SJSA1 (cell line): ENCODE results near the gene PRSS56. TPM values are rescaled to one million over a fixed set of nuclear protein-coding genes. Genes with fewer than 3 reads are reported as not detected.
"Not testable (repeated sequence)": the region's sequence is repeated elsewhere in the genome, so short reads cannot be mapped to it uniquely, and the experiment has no call there.

Experiments
- DNase-seq, 2 experiments: peaks; one replicate each; pipeline ENCODE4 v3.0.0-alpha.2; 2015 to 2020; ENCODE audit warnings: low spot score in 2 of 2, low read depth in 1 of 2
- H3K27ac ChIP-seq: fragments of 250-450 bp; sonication (Bioruptor Pico); 2 replicates; pipeline ENCODE4 v1.5.1; 2020; ENCODE audit warnings: mild to moderate bottlenecking, moderate library complexity
- H3K27me3 ChIP-seq: fragments of 250-450 bp; sonication (Bioruptor Pico); replicated peaks from 2 replicates; pipeline ENCODE4 v1.5.1; 2020; ENCODE audit warnings: mild to moderate bottlenecking, moderate library complexity
- H3K36me3 ChIP-seq: fragments of 250-450 bp; sonication (Bioruptor Pico); 2 replicates; pipeline ENCODE4 v1.5.1; 2020; ENCODE audit warnings: mild to moderate bottlenecking
- H3K4me1 ChIP-seq: fragments of 250-450 bp; sonication (Bioruptor Pico); replicated peaks from 2 replicates; pipeline ENCODE4 v1.6.1; 2021; ENCODE audit warnings: mild to moderate bottlenecking
- H3K4me3 ChIP-seq: fragments of 250-450 bp; sonication (Bioruptor Pico); 2 replicates; pipeline ENCODE4 v1.5.1; 2020; ENCODE audit warnings: mild to moderate bottlenecking
- H3K9me3 ChIP-seq: fragments of 250-450 bp; sonication (Bioruptor Pico); replicated peaks from 2 replicates; pipeline ENCODE4 v1.5.1; 2020; ENCODE audit warnings: mild to moderate bottlenecking
- total RNA-seq: library from RNA; depleted of rRNA; stranded (reverse); fragments of >200 nt; shearing (Covaris generic); gene quantifications from 2 replicates; pipeline ENCODE4 v1.2.3, GENCODE V29; 2014

PRSS56 gene
- total RNA-seq, 1 experiment from 2014 or later, result not detected

DNA sequence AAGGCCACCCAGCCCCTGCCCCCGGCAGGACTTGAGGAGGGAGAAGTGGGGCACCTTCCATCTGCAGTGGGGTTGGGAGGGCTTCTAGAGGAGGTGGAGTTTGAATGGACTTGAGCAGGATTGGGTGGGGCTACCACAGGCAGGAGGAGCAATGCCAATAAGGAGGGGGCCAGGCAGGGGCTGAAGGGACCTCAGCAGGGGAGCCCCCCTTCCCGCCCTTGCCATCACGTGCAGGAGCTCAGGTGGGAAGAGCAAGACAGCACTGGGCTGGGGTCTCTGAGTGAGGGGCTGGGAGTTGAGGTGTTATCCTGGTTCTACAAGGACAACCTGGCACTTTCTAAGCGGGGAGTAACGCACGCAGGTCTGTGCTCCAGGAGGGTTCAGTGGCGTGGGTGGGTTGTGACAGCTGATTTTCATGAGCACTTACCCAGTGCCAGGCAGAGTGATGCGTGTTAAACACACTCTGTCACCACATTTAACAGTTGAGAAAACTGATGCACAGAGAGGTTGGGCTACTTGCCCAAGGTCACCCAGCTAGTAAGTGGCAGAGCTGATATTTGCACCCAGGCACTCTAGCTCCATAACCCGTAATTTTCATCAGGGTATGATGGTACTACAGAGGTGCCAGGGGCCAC lies 10.6 kb downstream of the PRSS56 start:
- no peak overlapping the region for H3K4me3 ChIP-seq
- no peaks in the 10 kb centered on the region for H3K36me3 ChIP-seq
- H3K9me3 ChIP-seq, result no peaks in the 10 kb centered on the region; the same call in 1 of the 2 replicates
- H3K4me1 ChIP-seq, result no peaks in the 10 kb centered on the region
- peaks cover 7% of the 10 kb centered on the region; the same call in 1 of the 2 replicates for H3K27me3 ChIP-seq
- no peak for DNase-seq
- H3K27ac ChIP-seq, result no peak overlapping the region

DNA sequence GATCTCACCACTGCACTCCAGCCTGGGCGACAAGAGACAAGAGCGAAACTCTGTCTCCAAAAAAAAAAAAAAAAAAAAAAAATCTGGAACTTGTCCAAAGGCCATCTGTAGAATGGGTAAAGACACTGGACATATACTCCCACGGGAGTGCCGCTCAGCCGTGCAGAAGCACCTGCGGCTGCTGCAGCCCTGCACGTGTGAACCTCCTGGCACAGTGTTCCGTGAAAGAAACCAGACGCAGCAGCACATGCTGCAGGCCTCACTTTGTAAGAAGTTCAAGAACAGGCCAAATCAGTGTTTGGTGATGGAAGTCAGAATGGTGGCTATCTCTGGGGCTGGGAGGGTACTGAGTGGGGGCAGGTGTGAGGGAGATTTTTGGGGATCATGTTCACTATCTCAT lies 12.2 kb downstream of the PRSS56 start:
- DNase-seq, result no peak
- Histone ChIP-seq H3K36me3 (no peaks in the 10 kb centered on the region), H3K4me1 (no peaks in the 10 kb centered on the region), H3K27ac (no peak overlapping the region), H3K27me3 (peaks cover 7% of the 10 kb centered on the region; the same call in 1 of the 2 replicates), H3K4me3 (no peak overlapping the region), H3K9me3 (peaks cover 5% of the 10 kb centered on the region; the same call in 1 of the 2 replicates)

DNA sequence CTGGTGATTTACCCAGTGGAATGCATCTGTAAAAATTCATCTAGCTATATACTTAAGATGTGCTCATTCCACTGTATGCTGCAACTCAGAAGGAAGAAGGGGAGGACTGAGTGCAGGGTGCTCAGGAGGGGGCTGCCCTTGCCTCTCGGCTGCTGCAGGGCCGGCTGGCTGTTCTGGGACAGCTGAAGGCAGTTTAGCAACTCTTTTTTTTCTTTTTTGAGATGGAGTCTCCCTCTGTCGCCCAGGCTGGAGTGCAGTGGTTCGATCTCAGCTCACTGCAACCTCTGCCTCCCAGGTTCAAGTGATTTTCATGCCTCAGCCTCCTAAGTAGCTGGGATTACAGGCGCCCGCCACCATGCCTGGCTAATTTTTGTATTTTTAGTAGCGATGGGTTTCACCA lies 12.6 kb downstream of the PRSS56 start:
- H3K4me1 ChIP-seq, result not testable (repeated sequence)

DNA sequence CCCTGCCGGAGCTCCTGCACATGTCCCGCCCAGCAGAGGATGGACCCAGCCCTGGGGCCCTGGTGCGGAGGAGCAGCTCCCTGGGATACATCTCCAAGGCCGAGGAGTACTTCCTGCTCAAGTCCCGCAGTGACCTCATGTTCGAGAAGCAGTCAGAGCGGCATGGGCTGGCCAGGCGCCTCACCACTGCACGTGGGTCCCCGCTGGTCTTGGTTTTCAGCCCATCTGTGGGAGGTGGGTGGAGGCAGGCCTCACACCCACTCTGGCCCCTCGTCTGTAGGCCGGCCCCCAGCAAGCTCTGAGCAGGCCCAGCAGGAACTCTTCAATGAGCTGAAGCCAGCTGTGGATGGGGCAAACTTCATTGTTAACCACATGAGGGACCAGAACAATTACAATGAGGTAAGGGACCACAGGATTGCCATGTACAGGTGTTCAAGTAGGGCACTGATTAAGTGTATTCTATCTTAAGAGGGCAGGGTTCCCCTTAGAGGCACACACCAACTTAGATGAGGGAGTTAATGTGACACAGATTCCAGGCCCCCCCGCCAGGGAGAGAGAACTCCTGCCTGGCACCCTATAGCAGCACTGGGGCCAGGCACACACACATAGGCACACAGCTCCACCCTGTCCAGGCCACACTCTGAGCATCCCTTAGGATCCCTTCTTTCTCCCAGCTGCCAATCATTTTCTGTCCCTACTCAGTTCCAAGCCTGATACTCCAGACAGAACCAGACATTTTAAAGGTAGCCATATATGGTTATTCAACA lies 13.9 kb downstream of the PRSS56 start:
- Histone ChIP-seq H3K4me3 (no peak overlapping the region), H3K9me3 (peaks cover 5% of the 10 kb centered on the region; the same call in 1 of the 2 replicates), H3K4me1 (no peaks in the 10 kb centered on the region), H3K27me3 (peaks cover 5% of the 10 kb centered on the region; the same call in 1 of the 2 replicates), H3K27ac (no peak overlapping the region), H3K36me3 (no peaks in the 10 kb centered on the region)
- no peak for DNase-seq

More for the DNA sequence above, 12.6 kb downstream of the PRSS56 start:
- H3K27me3 ChIP-seq, H3K27ac ChIP-seq, H3K36me3 ChIP-seq, DNase-seq, H3K9me3 ChIP-seq, H3K4me3 ChIP-seq: not testable (repeated sequence)

DNA sequence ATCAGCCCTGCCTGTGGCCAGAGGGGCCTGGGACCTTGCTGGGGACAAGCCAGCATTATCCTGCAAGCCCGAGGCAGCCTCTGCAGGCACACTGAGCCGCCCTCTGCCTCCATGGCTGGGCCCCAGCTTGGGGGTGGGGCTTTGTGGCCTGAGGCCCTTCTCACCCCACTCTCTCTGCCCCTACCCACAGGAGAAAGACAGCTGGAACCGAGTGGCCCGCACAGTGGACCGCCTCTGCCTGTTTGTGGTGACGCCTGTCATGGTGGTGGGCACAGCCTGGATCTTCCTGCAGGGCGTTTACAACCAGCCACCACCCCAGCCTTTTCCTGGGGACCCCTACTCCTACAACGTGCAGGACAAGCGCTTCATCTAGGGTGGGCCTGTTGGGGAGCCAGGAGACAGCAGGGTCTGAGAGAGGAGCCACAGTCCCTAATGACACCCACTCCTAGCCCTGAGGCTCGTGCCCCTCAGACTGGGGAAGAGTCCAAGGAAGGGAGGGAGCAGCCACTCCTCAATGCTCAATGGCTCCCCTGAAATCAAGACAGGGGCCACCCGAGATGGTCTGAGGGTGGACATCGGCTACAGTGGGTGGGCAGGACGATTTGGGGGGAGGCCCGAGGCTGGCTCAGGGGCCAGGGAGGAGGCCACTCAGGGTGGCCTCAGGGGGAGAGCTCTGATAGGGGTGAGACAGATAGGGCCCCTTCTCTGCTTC lies 14.9 kb downstream of the PRSS56 start:
- Histone ChIP-seq H3K27ac (no peak overlapping the region), H3K4me1 (no peaks in the 10 kb centered on the region), H3K9me3 (peaks cover 5% of the 10 kb centered on the region; the same call in 1 of the 2 replicates), H3K27me3 (no peaks in the 10 kb centered on the region), H3K36me3 (no peaks in the 10 kb centered on the region), H3K4me3 (no peak overlapping the region)
- DNase-seq, result no peak

DNA sequence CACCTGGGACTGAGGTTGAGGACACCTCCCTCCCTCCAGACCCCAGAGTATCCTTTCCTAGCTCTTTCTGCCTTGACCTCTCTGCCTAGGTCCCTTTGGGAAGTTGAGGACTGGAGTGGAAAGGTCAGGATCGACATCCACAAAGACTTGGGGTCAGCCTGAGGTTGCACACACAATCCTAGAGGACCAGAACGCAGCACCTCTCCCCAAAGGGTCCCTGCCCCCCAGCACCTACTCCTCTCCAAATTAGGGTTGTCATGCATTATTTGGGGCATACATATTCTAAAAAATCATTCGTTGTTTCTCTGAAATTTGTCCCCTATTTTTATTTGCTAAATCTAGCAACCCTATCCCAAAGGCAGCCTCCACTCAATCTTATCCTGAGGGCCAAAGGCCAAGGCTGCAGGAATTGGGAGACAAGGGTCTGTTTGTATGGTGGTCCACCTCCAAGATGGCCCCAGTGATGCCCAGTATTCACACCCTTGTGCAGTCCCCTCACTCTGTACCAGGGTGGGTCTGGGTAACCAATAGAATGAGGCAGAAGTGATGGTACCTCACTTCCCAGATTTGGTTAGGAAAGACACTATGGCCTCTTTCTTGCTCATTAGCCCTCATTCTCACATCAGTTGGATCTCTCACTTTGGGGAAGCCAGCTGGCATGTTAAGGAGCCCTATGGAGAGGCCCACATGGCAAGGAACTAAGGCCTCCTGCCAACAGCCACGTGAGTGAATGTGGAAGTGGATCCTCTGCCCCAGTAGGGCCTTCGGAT lies 15.8 kb downstream of the PRSS56 start:
- no peaks in the 10 kb centered on the region for H3K27me3 ChIP-seq
- peaks cover 5% of the 10 kb centered on the region; the same call in 1 of the 2 replicates for H3K9me3 ChIP-seq
- no peak for DNase-seq
- H3K27ac ChIP-seq, result no peak overlapping the region
- H3K4me1 ChIP-seq, result no peaks in the 10 kb centered on the region
- H3K36me3 ChIP-seq, result no peaks in the 10 kb centered on the region
- H3K4me3 ChIP-seq, result no peak overlapping the region

DNA sequence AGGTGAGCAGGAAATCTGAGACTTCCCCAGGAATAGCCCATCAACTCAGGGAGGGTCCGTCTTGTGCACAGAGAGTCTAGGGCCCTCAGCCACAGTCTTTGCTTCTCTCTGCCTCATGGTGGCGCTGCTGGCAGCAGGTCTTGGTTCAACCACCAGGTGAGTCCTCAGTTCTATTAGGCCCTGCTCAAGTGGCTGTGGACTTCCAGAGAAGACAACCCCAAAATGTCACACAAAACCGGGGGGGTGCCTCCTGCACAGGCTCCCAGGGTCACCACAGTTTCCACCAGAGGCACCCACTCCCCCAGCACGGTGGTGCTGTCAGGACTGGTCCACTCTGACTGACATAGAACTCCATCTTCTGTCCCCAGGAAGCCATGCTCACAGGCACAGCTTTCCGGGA lies 16.9 kb downstream of the PRSS56 start:
- Histone ChIP-seq H3K36me3 (no peaks in the 10 kb centered on the region), H3K27ac (no peak overlapping the region), H3K27me3 (no peaks in the 10 kb centered on the region), H3K9me3 (peaks cover 5% of the 10 kb centered on the region; the same call in 1 of the 2 replicates), H3K4me3 (no peak overlapping the region), H3K4me1 (no peaks in the 10 kb centered on the region)
- DNase-seq, result no peak

DNA sequence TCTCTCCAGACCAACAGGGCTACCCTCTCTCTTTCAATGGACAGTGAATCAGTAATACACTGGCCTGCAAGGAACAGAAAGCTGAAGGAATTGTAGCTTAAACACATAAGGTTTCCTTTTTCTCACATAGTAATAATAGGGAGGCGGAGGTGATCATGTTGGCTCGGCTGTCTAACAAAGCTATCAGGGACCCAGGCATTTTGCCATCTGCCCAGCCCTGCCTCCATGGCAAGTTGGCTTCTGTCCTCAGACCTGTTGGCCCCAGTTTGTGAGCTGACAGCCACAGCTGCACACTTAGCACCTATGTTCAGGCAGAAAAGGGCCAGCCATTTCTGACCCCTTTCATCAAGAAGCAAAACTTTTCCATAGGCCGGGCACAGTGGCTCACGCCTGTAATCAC lies 17.3 kb downstream of the PRSS56 start:
- Histone ChIP-seq H3K9me3 (peaks cover 5% of the 10 kb centered on the region; the same call in 1 of the 2 replicates), H3K4me1 (no peaks in the 10 kb centered on the region), H3K27ac (no peak overlapping the region), H3K27me3 (no peaks in the 10 kb centered on the region), H3K36me3 (no peaks in the 10 kb centered on the region), H3K4me3 (no peak overlapping the region)
- no peak for DNase-seq

DNA sequence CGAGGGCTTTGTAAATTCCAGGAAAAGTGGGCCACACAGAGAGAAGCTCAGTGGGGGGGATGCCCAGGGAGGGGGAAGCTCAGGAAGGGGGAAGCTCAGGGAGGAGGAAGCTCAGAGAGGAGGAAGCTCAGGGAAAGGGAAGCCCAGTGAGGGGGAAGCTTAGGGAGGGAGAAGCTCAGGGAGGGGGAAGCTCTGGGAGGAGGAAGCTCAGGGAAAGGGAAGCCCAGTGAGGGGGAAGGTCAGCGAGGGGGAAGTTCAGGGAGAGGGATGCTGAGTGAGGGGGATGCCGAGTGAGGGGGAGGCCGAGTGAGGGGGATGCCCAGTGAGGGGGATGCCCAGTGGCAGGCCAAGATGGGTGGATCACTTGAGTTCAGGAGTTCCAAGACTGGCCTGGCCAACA lies 18.5 kb downstream of the PRSS56 start:
- H3K36me3 ChIP-seq, result no peaks in the 10 kb centered on the region
- H3K4me1 ChIP-seq, result no peaks in the 10 kb centered on the region
- no peaks in the 10 kb centered on the region for H3K27me3 ChIP-seq
- H3K4me3 ChIP-seq, result no peak overlapping the region
- peaks cover 5% of the 10 kb centered on the region; the same call in 1 of the 2 replicates for H3K9me3 ChIP-seq
- no peak for DNase-seq
- no peak overlapping the region for H3K27ac ChIP-seq

DNA sequence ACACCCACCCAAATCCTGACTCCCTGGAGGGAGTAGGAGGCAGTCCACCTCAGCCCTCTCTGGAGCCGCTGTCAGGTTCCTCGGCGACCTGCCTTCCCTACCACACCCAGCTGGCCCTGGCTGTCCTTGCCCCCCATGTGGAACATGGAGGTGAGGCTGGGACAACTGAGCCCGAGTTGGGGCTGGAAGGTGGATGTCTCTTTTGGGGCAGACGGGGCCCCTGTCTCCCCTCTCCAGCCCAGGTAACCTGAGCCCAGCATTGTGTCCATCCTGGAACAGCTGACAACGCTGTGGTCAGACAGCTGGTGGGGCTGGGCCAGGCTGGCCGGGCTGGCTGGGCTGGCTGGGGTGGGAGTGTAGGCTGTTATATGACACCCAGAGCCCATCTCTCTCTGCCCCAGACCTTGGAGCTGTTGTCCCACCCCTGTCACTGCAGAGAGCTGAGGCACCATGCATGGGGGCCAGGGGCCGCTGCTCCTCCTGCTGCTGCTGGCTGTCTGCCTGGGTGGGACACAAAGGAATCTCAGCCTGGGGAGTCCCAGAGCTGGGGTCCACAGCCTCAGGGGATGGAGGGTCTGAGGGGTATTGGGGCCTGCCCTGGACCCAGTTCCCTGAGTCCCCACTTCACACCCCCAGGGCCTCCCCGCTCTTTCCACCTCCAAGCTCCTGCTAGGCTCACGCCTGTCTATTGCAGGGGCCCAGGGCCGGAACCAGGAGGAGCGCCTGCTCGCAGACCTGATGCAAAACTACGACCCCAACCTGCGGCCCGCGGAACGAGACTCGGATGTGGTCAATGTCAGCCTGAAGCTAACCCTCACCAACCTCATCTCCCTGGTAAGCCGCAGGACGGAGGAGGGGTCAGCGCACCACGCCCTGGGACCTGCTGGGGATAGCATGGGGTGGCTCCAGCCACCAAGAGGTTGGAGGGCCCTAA lies 19.4 kb downstream of the PRSS56 start, which contains the start of gene CHRNG:
Gene CHRNG, plus strand, starts transcription at position 395 of the 934 bp plus-strand sequence. Its CDS starts 56 bp downstream, at position 451.
- Histone ChIP-seq H3K9me3 (peaks cover 5% of the 10 kb centered on the region; the same call in 1 of the 2 replicates), H3K4me1 (no peaks in the 10 kb centered on the region), H3K27ac (no peak within 1 kb of the TSS), H3K36me3 (no peaks in the 10 kb centered on the region), H3K4me3 (no peak within 1 kb of the TSS), H3K27me3 (no peaks in the 10 kb centered on the region)
- no peak for DNase-seq

DNA sequence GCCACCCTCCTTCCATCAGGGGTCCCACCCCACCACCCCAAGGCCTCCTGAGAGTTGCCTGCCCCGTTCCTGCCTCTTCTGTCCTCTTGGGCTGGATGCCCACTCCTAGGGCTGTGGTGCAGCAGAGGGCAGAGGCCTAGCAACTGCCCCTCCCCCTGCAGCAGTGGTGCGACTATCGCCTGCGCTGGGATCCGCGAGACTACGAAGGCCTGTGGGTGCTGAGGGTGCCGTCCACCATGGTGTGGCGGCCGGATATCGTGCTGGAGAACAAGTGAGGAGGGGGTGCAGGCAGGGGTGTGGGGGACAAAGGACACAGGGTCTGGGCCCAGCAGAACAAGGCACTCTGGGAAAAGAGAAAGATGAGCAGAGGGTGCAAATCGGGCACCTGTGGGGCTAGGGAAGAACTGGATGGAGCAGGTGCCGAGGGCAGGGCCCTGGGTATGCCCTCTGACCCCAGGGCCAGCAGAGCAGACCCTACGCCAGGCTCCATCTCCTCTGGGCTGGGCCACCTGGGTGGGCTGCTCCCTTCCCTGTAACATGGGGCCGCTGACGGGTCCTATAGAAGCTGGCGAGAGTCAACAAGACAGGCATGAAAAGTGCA lies 20.4 kb downstream of the PRSS56 start:
- H3K36me3 ChIP-seq, result no peaks in the 10 kb centered on the region; the same call in 1 of the 2 replicates
- H3K27me3 ChIP-seq, result no peaks in the 10 kb centered on the region
- no peak overlapping the region for H3K4me3 ChIP-seq
- H3K9me3 ChIP-seq, result peaks cover 5% of the 10 kb centered on the region; the same call in 1 of the 2 replicates
- H3K27ac ChIP-seq, result no peak overlapping the region
- DNase-seq, result no peak
- H3K4me1 ChIP-seq, result no peaks in the 10 kb centered on the region
